Frontal cortex (tissue), 4 donors: ENCODE measurements around the gene TNC. TPM values are rescaled to one million over a fixed set of nuclear protein-coding genes. Genes with fewer than 3 reads are reported as not detected.

Source experiments
- DNase-seq, 2 donors: peaks; one replicate each; pipeline ENCODE4 v3.0.0; 2012; ENCODE audit warnings: low spot score in 2 of 2
- FAIRE-seq: peaks from 2 replicates; lab custom pipeline; 2012; peaks lifted over from hg19 to GRCh38; lab: Jason Lieb, UNC
- total RNA-seq: library from RNA; depleted of rRNA; stranded (reverse); fragments of >200 nt; gene quantifications from one replicate; pipeline ENCODE4 v1.2.3, GENCODE V29; 2014
- donor health status: control.
- donor health status: control.
- donor health status: control.

Gene TNC
- 39.9 TPM for total RNA-seq

GRCh38 chr9:115117999-115118878 lies at the start of gene TNC:
Gene TNC, minus strand, starts transcription at chr9:115118157. Its CDS starts 27,139 bp downstream, at chr9:115091018.
- DNase-seq (peak in 1 of 2 donors; percentile 42), FAIRE-seq (no peak)

GRCh38 chr9:115167175-115167574 lies 49.2 kb upstream of the TNC start:
- DNase-seq, result no peak

DNA sequence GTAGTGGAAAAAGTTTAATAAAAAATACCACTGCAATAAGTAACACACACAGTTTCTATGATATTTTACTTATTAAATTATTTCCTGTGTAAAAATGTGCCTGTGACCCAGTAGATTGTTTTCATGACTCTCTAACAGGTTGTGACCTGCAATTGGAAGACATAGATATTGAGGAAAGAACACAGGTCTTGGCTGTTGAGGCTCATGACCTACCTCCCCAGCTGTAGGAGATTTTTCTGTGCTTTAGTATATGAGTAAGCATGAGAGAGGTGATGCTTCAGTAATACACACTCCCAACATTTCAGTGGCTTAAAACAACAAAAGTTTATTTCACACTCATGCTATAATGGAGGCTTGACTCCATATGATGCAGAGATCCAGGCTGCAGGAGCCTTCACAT lies 47.3 kb upstream of the TNC start:
- no peak for DNase-seq
- no peak for FAIRE-seq

More at GRCh38 chr9:115167175-115167574, 49.2 kb upstream of the TNC start:
- no peak for FAIRE-seq

GRCh38 chr9:115164511-115164974 lies 46.6 kb upstream of the TNC start:
- peak; percentile 10 to 36 for DNase-seq
- peak; percentile 26 for FAIRE-seq

DNA sequence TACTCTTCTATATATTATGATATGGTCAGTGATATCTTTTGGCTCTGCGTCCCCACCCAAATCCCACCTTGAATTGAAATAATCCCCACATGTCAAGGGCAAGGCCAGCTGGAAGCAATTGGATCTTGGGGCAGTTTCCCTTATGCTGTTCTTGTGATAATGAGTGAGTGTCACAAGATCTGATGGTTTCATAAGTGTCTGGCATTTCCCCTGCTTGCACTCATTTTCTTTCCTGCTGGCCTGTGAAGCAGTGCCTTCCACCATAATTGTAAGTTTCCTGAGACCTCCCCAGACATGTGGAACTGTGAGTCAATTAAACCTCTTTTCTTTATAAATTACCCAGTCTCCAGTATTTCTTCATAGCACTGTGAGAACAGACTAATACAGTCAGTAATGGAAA lies 45.0 kb upstream of the TNC start:
- FAIRE-seq (no peak), DNase-seq (no peak)

DNA sequence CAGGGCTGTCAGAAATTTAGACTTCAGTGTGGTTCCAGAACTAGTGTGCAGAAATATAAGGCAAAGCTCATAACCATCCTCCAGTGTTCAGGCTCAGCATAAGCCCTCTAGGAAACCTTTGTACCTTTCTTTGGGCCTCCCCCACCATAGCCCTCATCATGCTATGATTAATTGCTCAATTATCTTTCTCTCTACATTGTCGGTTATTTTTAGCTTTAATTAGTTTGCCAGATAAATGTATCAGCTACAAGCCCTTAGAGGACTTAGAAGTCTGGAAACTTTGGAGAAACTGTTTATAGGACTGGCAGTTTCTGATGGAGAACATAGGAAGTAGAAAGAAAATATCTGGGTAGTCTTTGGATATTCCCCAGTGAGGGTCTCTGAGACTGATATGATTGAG lies 43.5 kb upstream of the TNC start:
- DNase-seq, result no peak
- no peak for FAIRE-seq

GRCh38 chr9:115158661-115159481 lies 40.9 kb upstream of the TNC start:
- FAIRE-seq, result no peak
- no peak for DNase-seq

GRCh38 chr9:115157245-115157674 lies 39.3 kb upstream of the TNC start:
- FAIRE-seq, result no peak
- DNase-seq, result no peak

- DNase-seq, result no peak
- FAIRE-seq, result no peak
These were observed 37.1 kb upstream of the TNC start for GRCh38 chr9:115155037-115155436.

GRCh38 chr9:115154617-115155016 lies 36.7 kb upstream of the TNC start:
- FAIRE-seq, result no peak
- no peak for DNase-seq

DNA sequence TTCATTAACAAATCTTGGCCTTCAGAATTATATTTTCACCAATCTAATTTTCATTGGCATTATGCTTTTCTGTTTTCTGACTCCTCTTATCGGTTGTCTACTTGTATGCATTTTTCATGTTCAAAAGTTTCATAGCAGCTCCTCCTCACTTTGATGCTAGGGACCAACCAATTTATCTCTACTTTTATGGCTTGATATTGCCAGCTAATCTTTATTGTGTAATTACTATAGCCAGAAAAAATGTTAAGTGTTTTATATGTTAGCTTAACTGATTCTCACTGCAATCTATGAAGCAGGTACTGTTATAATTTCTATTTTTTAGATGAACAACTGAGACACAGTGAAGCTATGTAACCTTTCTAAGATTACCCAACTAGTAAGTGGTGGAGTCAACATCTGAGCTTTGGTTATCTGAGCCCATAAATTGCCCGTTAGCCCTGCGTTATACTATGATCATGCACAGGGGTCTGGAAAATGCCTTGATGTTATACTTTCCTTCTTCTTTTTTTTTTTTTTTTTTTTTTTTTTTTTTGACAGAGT lies 34.4 kb upstream of the TNC start:
- DNase-seq (no peak), FAIRE-seq (no peak)

DNA sequence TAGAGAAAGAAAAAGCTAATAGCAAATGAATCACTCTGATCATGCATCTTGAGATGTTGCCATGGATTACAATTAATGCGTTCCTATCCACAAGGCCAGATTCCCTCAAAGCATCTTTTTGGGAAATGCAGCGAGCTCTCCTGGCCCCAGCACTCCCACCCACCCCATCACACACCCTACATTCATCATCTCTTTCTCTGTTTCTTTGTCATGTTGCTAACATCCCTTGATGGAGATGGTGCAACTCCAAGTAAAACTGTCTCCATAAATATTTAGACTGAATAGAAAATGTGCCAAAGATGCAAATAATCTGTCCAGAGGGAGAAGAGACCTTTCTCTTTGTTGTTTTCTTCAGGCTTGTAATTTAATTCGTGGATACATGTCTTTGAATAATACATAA lies 30.8 kb upstream of the TNC start:
- FAIRE-seq (no peak), DNase-seq (no peak)

GRCh38 chr9:115146581-115147021 lies 28.6 kb upstream of the TNC start:
- FAIRE-seq (no peak), DNase-seq (no peak)

GRCh38 chr9:115144706-115145105 lies 26.7 kb upstream of the TNC start:
- DNase-seq, result no peak
- FAIRE-seq, result no peak

GRCh38 chr9:115143689-115144088 lies 25.7 kb upstream of the TNC start:
- no peak for FAIRE-seq
- no peak for DNase-seq

GRCh38 chr9:115142517-115143270 lies 24.7 kb upstream of the TNC start:
- FAIRE-seq, result no peak
- DNase-seq, result no peak

- no peak for FAIRE-seq
- DNase-seq, result no peak
These were observed 24.1 kb upstream of the TNC start for GRCh38 chr9:115142090-115142489.

- FAIRE-seq (no peak), DNase-seq (no peak)
These were observed 23.7 kb upstream of the TNC start for GRCh38 chr9:115141612-115142011.

DNA sequence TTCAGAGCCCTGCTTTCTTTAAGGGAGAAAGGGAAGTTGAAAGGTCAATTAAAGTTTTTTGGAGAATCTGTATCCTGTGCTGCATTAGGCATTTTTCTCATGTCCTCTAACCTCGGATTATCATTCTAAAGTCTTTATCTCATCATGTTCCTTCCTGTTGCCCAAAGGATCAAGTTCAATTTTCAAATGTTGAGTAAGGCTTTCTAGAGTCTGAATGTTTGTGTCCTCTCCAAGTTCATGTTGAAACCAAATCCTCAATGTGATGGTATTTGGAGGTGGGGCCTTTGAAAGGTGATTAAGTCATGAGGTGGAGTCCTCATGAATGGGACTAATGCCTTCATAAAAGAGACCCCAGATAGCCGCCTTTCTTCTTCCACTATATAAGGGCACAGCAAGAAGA lies 20.2 kb upstream of the TNC start:
- FAIRE-seq (no peak), DNase-seq (no peak)

- DNase-seq (no peak), FAIRE-seq (no peak)
These were observed 19.6 kb upstream of the TNC start for GRCh38 chr9:115137526-115137925.
